Choroid plexus epithelial cell (primary cell): ENCODE measurements around the gene TOP2B.
A peak's percentile ranks its signal among the peaks of the same experiment; 100 is the strongest.

Source experiments
- DNase-seq: peaks from one replicate; pipeline ENCODE4 v3.0.0-alpha.2; 2010; ENCODE audit warnings: low read depth
- H3K4me3 ChIP-seq: 2 replicates; pipeline ENCODE4 v1.5.1; 2011; ENCODE audit warnings: low read depth, mild to moderate bottlenecking, control low read depth, low read length, moderate library complexity
- TF ChIP-seq, protein P1 (sequence below): conservative IDR thresholded peaks from 2 replicates; pipeline ENCODE4 v1.5.1; 2011; ENCODE audit warnings: low read depth, mild to moderate bottlenecking, control low read depth, inconsistent platforms, low read length, moderate library complexity

The TOP2B gene

DNA sequence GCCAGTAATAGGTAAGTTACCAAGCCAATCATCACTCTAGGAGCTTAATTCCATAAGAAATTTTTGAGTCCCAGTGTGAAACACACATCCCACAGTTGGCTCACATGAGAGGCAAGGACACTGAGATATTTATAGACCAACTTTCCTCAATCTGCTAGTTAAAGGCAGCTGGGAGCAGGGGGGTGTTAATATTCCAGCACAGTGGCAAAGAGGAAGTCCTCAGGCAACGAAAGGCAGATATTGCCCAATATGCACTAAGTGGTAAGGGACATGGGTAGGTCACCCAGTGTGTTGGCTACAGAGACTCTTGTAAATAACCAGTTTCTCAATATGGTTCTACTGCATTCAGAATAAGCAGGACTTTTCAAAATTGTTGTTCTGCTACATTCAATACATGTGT, 61.0 kb downstream of the TOP2B start:
- peak; percentile 44 for DNase-seq
- TF ChIP-seq, protein P1, sequence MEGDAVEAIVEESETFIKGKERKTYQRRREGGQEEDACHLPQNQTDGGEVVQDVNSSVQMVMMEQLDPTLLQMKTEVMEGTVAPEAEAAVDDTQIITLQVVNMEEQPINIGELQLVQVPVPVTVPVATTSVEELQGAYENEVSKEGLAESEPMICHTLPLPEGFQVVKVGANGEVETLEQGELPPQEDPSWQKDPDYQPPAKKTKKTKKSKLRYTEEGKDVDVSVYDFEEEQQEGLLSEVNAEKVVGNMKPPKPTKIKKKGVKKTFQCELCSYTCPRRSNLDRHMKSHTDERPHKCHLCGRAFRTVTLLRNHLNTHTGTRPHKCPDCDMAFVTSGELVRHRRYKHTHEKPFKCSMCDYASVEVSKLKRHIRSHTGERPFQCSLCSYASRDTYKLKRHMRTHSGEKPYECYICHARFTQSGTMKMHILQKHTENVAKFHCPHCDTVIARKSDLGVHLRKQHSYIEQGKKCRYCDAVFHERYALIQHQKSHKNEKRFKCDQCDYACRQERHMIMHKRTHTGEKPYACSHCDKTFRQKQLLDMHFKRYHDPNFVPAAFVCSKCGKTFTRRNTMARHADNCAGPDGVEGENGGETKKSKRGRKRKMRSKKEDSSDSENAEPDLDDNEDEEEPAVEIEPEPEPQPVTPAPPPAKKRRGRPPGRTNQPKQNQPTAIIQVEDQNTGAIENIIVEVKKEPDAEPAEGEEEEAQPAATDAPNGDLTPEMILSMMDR = no peak
- H3K4me3 ChIP-seq = no peak overlapping the region

GRCh38 chr3:25597535-25598101, 67.1 kb downstream of the TOP2B start:
- TF ChIP-seq, protein P1 = no peak

GRCh38 chr3:25594007-25594502, 70.7 kb downstream of the TOP2B start:
- peak; percentile 93 for DNase-seq
- H3K4me3 ChIP-seq = no peak overlapping the region
- TF ChIP-seq, protein P1 = peak; percentile 72

More at GRCh38 chr3:25597535-25598101, 67.1 kb downstream of the TOP2B start:
- H3K4me3 ChIP-seq = no peak overlapping the region
- no peak for DNase-seq

- H3K4me3 ChIP-seq = no peak overlapping the region
- TF ChIP-seq, protein P1 = no peak
- DNase-seq = no peak
Measured at GRCh38 chr3:25593001-25593400, 71.7 kb downstream of the TOP2B start.

DNA sequence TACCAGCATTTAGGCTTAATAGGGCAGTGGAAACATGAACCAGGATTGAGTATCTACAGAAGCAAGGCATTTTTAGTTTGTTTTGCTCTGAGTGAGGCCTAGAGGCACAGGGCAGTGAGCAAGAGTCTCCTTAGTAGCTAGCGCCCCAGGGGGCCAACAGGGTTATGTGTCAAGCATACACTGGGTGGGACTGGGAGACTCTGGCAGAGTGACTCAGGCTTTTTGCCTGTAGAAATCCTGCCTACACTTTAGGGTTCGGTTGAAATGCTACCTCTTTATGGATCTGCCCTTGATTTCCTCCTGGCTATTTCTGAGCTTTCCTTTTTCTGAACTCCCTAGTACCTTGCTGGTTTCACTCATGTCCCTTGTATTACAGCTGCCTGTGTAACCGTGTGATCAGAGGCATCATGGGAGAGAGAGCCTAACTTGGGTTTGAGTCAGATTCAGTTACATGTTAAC, 72.2 kb downstream of the TOP2B start:
- no peak overlapping the region for H3K4me3 ChIP-seq
- TF ChIP-seq, protein P1 = peak; percentile 33
- DNase-seq = peak; percentile 97

DNA sequence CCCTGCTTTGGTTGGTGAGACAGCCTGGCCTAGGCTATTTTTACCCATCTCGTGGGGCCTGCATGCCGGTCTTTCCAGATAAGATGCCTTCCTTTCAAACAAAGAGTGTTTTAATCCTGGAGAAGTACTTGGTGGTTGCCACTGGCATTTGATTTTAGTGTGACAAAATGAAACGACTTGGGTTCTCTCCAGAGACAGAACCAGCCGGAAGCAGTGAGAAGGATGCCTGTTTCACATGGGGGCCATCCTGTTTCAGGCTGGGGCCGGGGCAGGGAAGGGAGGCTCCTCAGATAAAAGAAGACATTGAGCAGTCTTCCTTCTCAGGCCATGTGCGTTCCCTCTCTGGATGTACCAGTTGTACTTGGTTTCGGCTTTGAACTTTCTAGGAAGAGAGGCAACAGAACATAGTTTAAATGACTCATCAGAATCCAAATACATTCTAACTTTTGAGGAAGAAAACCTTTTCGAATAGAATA, 74.9 kb downstream of the TOP2B start:
- DNase-seq = peak; percentile 81
- TF ChIP-seq, protein P1 = no peak
- no peak overlapping the region for H3K4me3 ChIP-seq
